GM19099 (cell line): ENCODE results near the gene FDX2.
A peak's percentile ranks its signal among the peaks of the same experiment; 100 is the strongest.

Experiments
- POLR2A ChIP-seq: IDR thresholded peaks from 3 replicates; pipeline ENCODE4 v1.6.1; 2011; ENCODE audit warnings: low read depth; ENCODE audit not compliant: insufficient read length; ENCODE audit errors: extremely low read depth

The FDX2 gene

DNA sequence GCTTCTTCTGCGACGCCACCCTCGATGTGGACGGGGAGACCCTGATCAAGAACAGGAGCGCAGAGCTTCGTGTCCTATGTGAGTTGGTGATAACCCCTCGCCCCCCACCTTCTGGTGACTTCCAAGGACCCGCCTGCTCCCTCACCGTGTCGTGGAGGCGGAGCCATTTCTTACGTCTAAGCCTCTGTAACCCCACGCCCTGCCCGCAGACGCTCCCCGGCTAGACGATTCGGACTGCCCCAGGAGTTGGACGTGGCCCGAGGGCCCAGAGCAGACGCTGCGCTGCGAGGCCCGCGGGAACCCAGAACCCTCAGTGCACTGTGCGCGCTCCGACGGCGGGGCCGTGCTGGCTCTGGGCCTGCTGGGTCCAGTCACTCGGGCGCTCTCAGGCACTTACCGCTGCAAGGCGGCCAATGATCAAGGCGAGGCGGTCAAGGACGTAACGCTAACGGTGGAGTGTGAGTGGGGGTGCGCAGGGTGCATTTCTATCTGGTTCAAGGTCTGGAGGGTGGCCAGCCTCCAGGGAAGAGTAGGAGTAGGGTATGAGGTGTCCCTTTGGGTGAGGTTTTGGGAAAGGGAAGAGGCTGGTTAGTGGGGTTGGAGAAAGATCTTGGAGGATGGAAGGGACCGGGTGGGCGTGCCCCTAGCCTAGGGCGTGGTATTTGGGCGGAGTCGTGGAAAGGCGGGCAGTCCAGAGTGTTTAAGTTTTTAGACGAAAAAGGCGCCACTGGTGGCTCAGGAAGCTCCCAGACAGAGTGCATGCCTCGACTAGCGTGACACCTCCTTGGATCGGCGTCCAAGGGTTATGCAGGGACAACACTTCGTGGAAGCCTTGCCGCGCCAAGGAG is 22.8 kb downstream of the FDX2 start:
- no peak for TF ChIP-seq POLR2A

DNA sequence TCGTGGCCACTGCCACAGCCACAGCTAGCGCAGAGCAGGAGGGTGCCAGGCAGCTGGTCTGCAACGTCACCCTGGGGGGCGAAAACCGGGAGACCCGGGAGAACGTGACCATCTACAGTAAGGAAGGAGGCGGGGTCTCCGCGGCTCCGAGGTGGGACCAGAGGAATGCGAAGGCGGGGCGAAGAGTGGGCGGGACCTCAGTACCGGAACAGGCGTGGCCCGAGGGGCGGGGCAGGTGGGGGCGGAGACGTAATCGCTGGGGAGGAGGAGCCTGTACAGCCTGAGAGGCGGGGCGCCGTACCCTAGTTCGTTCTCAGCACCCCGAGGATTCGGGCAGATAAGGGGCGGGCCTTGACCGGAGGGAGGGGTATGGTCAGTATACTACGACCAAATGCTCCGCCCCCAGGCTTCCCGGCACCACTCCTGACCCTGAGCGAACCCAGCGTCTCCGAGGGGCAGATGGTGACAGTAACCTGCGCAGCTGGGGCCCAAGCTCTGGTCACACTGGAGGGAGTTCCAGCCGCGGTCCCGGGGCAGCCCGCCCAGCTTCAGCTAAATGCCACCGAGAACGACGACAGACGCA is 23.5 kb downstream of the FDX2 start:
- no peak for TF ChIP-seq POLR2A

- TF ChIP-seq POLR2A: no peak
Measured at GRCh38 chr19:10291554-10292205, 24.1 kb downstream of the FDX2 start.

GRCh38 chr19:10290876-10291553 is 24.8 kb downstream of the FDX2 start:
- no peak for TF ChIP-seq POLR2A

- no peak for TF ChIP-seq POLR2A
Measured at GRCh38 chr19:10290357-10290875, 25.4 kb downstream of the FDX2 start.

DNA sequence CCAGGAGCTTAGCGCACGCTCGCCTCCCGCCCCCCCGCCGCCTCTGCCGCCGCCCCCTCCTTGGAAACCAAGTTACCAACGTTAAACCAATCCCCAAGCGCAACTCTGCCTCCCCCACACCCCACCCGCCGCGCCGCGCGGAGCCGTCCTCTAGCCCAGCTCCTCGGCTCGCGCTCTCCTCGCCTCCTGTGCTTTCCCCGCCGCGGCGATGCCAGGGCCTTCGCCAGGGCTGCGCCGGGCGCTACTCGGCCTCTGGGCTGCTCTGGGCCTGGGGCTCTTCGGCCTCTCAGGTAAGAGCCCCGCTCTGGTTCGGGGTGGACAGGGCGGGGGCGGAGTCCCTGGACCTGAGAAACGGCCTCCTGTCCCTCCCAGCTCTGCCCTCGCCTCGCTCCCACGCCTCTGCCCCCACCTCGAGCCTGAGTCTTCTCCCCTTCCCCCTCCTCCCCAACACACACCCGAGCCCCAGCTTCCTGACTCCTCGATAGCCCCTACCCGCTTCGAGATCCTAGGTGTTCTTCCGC is 25.9 kb downstream of the FDX2 start, which contains the start of gene ICAM5:
ICAM5 (plus strand) TSS at position 117 of the 521 bp plus-strand sequence; CDS start at position 209, 92 bp downstream.
- TF ChIP-seq POLR2A: no peak

DNA sequence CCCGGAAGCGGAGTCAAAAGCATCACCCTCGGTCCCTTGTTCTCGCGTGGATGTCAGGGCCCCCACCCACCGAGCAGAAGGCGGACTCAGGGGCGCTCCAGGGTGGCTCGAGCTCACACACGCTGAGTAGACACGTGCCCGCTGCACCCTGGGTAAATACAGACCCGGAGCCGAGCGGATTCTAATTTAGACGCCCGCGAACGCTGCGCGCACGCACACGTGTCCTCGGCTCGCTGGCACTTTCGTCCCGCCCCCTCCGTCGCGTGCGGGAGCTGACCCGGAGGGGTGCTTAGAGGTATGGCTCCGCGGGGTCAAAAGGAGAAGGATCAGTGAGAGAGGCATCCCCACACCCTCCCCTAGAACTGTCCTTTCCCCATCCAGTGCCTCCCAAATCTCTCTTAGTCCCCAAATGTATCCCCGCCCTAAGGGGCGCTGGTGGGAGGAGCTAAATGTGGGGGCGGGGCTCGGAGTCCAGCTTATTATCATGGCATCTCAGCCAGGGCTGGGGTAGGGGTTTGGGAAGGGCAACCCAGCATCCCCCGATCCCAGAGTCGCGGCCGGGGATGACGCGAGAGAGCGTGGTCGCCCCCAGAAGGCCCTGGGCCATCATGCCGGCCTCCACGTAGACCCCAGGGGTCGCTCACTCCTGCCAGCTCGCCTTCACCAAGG is 26.5 kb downstream of the FDX2 start:
- TF ChIP-seq POLR2A: peak; percentile 47

DNA sequence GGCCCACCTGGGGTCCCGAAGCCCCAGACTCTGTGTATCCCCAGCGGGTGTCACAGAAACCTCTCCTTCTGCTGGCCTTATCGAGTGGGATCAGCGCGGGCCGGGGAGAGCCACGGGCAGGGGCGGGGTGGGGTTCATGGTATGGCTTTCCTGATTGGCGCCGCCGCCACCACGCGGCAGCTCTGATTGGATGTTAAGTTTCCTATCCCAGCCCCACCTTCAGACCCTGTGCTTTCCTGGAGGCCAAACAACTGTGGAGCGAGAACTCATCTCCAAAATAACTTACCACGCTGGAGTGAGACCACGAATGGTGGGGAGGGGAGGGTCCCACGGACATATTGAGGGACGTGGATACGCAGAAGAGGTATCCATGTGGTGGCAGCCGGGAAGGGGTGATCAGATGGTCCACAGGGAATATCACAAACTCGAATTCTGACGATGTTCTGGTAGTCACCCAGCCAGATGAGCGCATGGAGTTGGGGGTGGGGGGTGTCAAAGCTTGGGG is 27.1 kb downstream of the FDX2 start:
- TF ChIP-seq POLR2A: no peak

DNA sequence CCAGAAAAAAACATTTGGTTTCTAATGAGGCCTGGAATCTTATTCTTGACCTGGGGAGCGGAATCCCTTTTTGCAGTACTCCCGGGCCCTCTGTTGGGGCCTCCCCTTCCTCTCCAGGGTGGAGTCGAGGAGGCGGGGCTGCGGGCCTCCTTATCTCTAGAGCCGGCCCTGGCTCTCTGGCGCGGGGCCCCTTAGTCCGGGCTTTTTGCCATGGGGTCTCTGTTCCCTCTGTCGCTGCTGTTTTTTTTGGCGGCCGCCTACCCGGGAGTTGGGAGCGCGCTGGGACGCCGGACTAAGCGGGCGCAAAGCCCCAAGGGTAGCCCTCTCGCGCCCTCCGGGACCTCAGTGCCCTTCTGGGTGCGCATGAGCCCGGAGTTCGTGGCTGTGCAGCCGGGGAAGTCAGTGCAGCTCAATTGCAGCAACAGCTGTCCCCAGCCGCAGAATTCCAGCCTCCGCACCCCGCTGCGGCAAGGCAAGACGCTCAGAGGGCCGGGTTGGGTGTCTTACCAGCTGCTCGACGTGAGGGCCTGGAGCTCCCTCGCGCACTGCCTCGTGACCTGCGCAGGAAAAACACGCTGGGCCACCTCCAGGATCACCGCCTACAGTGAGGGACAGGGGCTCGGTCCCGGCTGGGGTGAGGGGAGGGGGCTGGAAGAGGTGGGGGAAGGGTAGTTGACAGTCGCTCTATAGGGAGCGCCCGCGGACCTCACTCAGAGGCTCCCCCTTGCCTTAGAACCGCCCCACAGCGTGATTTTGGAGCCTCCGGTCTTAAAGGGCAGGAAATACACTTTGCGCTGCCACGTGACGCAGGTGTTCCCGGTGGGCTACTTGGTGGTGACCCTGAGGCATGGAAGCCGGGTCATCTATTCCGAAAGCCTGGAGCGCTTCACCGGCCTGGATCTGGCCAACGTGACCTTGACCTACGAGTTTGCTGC is 28.7 kb downstream of the FDX2 start, which contains the start of gene ICAM4:
ICAM4 (plus strand) TSS at position 153 of the 935 bp plus-strand sequence; CDS start at position 211, 58 bp downstream.
- peak; percentile 17 for TF ChIP-seq POLR2A

GRCh38 chr19:10285393-10285792 is 30.4 kb downstream of the FDX2 start:
- TF ChIP-seq POLR2A: no peak

GRCh38 chr19:10284960-10285278 is 30.9 kb downstream of the FDX2 start:
- no peak for TF ChIP-seq POLR2A

DNA sequence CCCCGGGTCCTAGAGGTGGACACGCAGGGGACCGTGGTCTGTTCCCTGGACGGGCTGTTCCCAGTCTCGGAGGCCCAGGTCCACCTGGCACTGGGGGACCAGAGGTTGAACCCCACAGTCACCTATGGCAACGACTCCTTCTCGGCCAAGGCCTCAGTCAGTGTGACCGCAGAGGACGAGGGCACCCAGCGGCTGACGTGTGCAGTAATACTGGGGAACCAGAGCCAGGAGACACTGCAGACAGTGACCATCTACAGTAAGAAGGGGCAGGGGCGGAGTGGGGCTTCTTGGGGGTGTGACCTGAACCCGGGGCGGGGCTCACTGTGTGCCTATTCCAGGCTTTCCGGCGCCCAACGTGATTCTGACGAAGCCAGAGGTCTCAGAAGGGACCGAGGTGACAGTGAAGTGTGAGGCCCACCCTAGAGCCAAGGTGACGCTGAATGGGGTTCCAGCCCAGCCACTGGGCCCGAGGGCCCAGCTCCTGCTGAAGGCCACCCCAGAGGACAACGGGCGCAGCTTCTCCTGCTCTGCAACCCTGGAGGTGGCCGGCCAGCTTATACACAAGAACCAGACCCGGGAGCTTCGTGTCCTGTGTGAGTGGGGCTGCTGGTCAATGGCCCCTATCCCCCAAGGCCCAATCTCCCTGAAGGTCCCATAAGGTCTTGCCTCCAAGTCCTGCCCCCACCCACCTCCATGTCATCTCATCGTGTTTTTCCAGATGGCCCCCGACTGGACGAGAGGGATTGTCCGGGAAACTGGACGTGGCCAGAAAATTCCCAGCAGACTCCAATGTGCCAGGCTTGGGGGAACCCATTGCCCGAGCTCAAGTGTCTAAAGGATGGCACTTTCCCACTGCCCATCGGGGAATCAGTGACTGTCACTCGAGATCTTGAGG is 31.5 kb downstream of the FDX2 start:
- peak; percentile 34 for TF ChIP-seq POLR2A
